ENCODE results near the gene ANKRD31.
"Not testable (repeated sequence)": the region's sequence is repeated elsewhere in the genome, so short reads cannot be mapped to it uniquely, and the experiment has no call there.

ANKRD31 gene

GRCh38 chr5:75185763-75186162 is 50.9 kb downstream of the ANKRD31 start:
- Histone ChIP-seq H3K27ac (ENCODE audit: low read depth, low read length) (no peak overlapping the region), H3K36me3 (ENCODE audit: control insufficient read depth, low read length) (no peaks in the 10 kb centered on the region), H3K27me3 (ENCODE audit: control insufficient read depth, low read length) (no peaks in the 10 kb centered on the region), H4K20me1 (ENCODE audit: control insufficient read depth, insufficient read depth, low read depth, low read length) (no peaks in the 10 kb centered on the region), H3K4me2 (ENCODE audit: low read length) (no peak overlapping the region), H3K79me2 (ENCODE audit: control insufficient read depth, low read length) (no peaks in the 10 kb centered on the region), H3K4me1 (ENCODE audit: control insufficient read depth, low read length) (no peaks in the 10 kb centered on the region), H3K4me3 (ENCODE audit: low read length) (no peak overlapping the region), H3K9me2 (replicated peaks; ENCODE audit: control insufficient read depth, low read length) (no peaks in the 10 kb centered on the region), H3F3A (ENCODE audit: control insufficient read depth, insufficient read depth) (no peaks in the 10 kb centered on the region), H3K9me3 (ENCODE audit: control insufficient read depth, insufficient read depth, low read length) (no peaks in the 10 kb centered on the region)
- TF ChIP-seq EZH2phosphoT487 (IDR thresholded peaks at IDR 0.05; ENCODE audit: borderline replicate concordance, low read length) (no peak), CTCF (IDR thresholded peaks at IDR 0.05; ENCODE audit: low read depth, low read length, poor library complexity, severe bottlenecking) (no peak)

DNA sequence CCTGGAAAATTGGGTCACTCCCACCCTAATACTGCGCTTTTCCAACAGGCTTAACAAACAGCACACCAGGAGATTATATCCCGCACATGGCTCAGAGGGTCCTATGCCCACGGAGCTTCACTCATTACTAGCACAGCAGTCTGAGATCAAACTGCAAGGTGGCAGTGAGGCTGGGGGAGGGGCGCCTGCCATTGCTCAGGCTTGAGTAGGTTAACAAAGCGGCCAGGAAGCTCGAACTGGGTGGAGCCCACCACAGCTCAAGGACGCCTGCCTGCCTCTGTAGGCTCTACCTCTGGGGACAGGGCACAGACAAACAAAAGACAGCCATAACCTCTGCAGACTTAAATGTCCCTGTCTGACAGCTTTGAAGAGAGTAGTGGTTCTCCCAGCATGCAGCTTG is 60.7 kb downstream of the ANKRD31 start:
- H3K79me2 ChIP-seq (ENCODE audit: control insufficient read depth, low read length); H3F3A ChIP-seq (ENCODE audit: control insufficient read depth, insufficient read depth); H3K9me3 ChIP-seq (ENCODE audit: control insufficient read depth, insufficient read depth, low read length); H3K4me2 ChIP-seq (ENCODE audit: low read length); H3K36me3 ChIP-seq (ENCODE audit: control insufficient read depth, low read length); H3K27ac ChIP-seq (ENCODE audit: low read depth, low read length); H3K4me3 ChIP-seq (ENCODE audit: low read length); H4K20me1 ChIP-seq (ENCODE audit: control insufficient read depth, insufficient read depth, low read depth, low read length); H3K9me2 ChIP-seq (replicated peaks; ENCODE audit: control insufficient read depth, low read length); H3K27me3 ChIP-seq (ENCODE audit: control insufficient read depth, low read length); H3K4me1 ChIP-seq (ENCODE audit: control insufficient read depth, low read length): not testable (repeated sequence)

DNA sequence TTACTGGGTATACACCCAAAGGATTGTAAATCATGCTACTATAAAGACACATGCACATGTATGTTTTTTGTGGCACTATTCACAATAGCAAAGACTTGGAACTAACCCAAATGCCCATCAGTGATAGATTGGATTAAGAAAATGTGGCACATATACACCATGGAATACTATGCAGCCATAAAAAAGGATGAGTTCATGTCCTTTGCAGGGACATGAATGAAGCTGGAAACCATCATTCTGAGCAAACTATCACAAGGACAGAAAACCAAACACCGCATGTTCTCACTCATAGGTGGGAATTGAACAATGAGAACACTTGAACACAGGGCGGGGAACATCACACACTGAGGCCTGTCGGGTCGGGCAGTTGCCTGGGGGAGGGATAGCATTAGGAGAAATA is 61.8 kb downstream of the ANKRD31 start:
- not testable (repeated sequence) for H3K9me3 ChIP-seq (ENCODE audit: control insufficient read depth, insufficient read depth, low read length); H3K4me3 ChIP-seq (ENCODE audit: low read length); H3F3A ChIP-seq (ENCODE audit: control insufficient read depth, insufficient read depth); H3K27me3 ChIP-seq (ENCODE audit: control insufficient read depth, low read length); H3K4me2 ChIP-seq (ENCODE audit: low read length); H3K9me2 ChIP-seq (replicated peaks; ENCODE audit: control insufficient read depth, low read length); H3K36me3 ChIP-seq (ENCODE audit: control insufficient read depth, low read length); H4K20me1 ChIP-seq (ENCODE audit: control insufficient read depth, insufficient read depth, low read depth, low read length); H3K27ac ChIP-seq (ENCODE audit: low read depth, low read length); H3K4me1 ChIP-seq (ENCODE audit: control insufficient read depth, low read length); H3K79me2 ChIP-seq (ENCODE audit: control insufficient read depth, low read length)

GRCh38 chr5:75169516-75169915 is 67.2 kb downstream of the ANKRD31 start:
- no peaks in the 10 kb centered on the region for H3K79me2 ChIP-seq (ENCODE audit: control insufficient read depth, low read length)
- H3K9me3 ChIP-seq (ENCODE audit: control insufficient read depth, insufficient read depth, low read length), result no peaks in the 10 kb centered on the region
- no peak overlapping the region for H3K4me3 ChIP-seq (ENCODE audit: low read length)
- H3K27me3 ChIP-seq (ENCODE audit: control insufficient read depth, low read length), result no peaks in the 10 kb centered on the region
- TF ChIP-seq CTCF (IDR thresholded peaks at IDR 0.05; ENCODE audit: low read depth, low read length, poor library complexity, severe bottlenecking) (no peak), EZH2phosphoT487 (IDR thresholded peaks at IDR 0.05; ENCODE audit: borderline replicate concordance, low read length) (no peak)
- no peaks in the 10 kb centered on the region for H3K4me1 ChIP-seq (ENCODE audit: control insufficient read depth, low read length)
- no peaks in the 10 kb centered on the region for H4K20me1 ChIP-seq (ENCODE audit: control insufficient read depth, insufficient read depth, low read depth, low read length)
- no peaks in the 10 kb centered on the region for H3K36me3 ChIP-seq (ENCODE audit: control insufficient read depth, low read length)
- H3F3A ChIP-seq (ENCODE audit: control insufficient read depth, insufficient read depth), result no peaks in the 10 kb centered on the region
- no peak overlapping the region for H3K27ac ChIP-seq (ENCODE audit: low read depth, low read length)
- no peaks in the 10 kb centered on the region for H3K9me2 ChIP-seq (replicated peaks; ENCODE audit: control insufficient read depth, low read length)
- no peak overlapping the region for H3K4me2 ChIP-seq (ENCODE audit: low read length)
